NK-92 (cell line): ENCODE results near the gene PITPNM2.
"Not testable (repeated sequence)": the region's sequence is repeated elsewhere in the genome, so short reads cannot be mapped to it uniquely, and the experiment has no call there.

Experiments
- DNase-seq: peaks from one replicate; lab custom pipeline; 2025; ENCODE audit not compliant: unreplicated experiment; lab: John Stamatoyannopoulos, UW

PITPNM2 gene

GRCh38 chr12:123121670-123122069 is 29.2 kb downstream of the PITPNM2 start:
- DNase-seq, result no peak

DNA sequence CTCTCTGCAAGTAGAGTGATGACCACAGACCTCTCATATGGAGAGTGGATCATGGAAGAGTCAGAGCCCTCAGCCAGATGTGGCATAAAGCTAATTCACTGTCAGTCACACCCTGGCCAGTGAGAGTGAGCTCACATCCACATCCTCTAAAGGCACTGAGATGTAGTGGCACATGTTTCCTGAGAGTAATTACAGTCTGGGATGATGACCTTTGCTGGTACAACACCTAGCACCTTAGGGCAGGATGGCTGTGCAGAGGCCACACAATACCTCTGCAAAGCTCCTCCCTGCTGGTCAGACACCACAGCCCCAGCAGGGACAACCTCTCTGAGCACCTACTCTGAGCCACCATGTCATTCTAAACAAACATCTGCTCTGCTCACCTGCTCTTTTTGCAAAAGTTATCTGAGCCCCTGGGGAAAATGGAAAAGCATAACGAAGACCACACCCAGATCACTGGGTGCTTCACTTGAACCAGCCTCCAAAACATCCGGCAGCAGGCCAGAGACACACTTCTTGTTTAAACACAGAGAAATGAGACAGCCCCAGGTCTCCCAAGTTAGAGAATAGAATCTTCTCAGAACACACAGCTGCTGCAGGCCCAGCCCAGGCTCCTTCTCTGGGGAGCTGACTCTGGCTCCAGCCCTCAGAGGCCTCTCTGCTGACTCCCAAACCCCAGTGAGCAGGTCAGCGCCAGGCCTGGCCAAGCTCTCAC is 30.3 kb downstream of the PITPNM2 start:
- no peak for DNase-seq

GRCh38 chr12:123119808-123120207 is 31.1 kb downstream of the PITPNM2 start:
- DNase-seq, result no peak

GRCh38 chr12:123118497-123118896 is 32.4 kb downstream of the PITPNM2 start:
- DNase-seq, result no peak

- DNase-seq, result no peak
Observed at GRCh38 chr12:123115409-123116121, 35.3 kb downstream of the PITPNM2 start.

DNA sequence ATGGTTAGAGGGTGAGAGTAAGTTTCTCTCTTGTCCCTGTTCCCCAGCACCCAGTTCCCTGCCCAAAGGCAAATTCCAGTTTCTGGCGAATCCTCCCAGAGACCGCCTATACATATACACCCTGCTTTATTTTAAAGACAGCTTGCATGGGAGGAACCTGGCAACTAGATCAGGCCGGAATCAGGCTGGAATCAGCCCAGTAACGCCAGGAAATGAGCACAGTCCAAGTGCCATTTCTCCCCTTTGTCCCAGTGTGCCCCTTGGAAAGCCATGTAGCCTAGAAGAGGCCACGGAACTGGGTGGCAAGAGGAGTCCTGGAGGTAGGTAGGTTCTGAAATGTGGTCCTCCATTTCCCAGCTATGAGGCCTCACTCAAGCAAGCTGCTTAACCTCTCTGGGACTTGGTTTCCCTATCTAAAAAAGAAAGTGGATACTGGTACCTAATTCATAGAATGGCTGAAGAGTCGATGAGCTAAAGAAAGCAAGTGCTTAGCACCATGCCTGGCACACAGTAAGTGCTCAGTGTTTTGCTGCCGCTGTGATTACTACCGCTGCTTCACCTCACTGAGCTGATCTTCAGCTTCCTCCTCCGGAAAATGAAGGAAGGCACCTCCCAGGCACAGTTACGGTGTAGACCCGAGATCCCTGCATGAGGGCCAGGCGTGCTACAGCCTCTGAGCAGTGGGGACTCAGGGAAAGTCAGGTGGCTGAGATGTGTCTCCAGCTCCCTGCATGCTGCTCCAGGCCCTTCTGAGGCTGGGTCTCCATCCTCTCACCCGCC is 36.4 kb downstream of the PITPNM2 start:
- DNase-seq, result no peak

DNA sequence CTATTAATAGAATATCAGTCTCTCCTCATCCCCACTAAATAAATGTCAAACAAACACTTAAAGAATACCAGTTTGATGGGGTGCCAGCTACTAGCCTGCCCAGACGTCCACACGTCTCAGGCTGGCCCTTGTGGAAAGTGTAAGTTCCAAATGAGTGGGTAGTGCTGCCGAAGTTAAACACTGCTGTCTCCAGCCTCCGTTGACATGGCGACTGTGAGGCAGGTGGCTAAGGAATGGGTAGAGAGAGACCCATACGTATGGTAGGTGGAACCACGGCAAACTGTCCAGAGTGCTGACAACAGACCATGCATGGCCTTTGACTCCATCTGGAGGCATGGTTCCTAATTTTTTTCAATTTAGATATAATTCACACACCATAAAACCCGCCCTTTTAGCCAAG is 37.9 kb downstream of the PITPNM2 start:
- no peak for DNase-seq

DNA sequence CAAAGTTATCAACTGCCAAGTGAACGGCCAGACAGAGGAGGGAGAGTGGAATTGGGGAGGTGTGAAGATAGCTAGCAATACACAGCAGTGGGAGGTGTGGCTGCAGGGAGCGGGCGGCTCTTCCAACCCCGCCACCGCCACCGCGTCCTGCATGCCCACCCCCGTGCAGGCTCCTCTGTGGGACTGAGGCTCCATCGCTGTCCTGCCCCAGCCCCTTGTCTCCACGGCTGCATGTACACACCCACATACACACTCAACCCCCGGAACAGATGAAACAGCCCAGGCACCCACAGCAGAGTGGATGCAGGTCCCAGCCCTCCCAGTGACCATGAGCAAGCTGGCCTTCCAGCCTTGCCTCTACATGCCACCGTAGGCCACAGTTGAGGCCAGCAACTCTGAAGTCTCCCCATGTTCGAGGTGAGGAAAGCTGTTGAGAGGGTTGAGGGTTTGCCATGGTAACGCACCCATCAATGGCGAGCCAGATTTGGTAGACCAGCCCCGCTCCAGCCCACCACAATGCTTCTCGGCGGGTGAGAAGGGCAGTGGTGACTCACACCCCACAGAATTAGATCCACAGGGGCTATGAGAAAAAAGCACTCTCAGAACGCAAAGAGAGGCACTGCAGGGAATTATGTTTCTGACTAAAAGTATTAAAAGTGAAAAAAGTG is 39.3 kb downstream of the PITPNM2 start:
- no peak for DNase-seq

DNA sequence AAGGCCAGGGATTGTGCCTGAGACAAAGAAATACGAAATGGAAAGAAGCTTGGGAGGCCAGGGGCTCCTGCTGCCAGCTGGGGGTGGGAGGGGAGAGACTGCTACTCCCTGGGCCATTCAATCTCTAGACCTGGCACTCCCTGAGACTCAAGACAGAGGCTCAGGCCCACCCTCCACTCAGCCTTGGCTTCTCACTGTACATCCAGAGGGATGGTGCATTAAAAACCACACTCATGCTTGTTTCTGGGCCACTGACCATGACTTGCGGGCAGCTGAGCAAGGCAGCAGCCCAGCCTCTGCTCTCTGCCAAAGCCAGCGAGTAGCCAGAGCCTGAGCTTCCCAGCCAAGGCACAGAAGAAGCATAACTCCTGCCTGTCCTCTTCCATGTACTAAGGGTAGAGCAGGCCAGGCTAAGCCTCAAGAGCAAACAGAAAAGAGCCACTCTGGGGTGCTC is 41.5 kb downstream of the PITPNM2 start:
- no peak for DNase-seq

DNA sequence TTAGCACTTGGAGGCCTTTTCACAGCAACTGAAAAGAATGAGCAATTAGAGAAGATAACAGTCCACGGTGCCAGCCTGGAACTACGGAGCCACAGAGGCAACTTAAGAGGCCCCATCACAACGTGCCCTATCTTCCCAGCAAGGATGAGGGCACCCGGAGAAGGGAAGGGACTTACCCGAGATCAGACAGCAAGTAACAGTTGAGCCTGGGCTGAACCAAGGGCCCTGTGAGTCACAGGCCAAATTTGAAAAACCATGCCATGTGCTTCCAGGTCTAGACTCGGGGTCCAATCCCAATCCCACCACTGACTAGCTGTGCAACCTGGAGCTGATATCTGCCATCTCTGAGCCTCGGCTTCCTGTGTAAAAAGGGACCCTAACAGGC is 42.2 kb downstream of the PITPNM2 start:
- no peak for DNase-seq

DNA sequence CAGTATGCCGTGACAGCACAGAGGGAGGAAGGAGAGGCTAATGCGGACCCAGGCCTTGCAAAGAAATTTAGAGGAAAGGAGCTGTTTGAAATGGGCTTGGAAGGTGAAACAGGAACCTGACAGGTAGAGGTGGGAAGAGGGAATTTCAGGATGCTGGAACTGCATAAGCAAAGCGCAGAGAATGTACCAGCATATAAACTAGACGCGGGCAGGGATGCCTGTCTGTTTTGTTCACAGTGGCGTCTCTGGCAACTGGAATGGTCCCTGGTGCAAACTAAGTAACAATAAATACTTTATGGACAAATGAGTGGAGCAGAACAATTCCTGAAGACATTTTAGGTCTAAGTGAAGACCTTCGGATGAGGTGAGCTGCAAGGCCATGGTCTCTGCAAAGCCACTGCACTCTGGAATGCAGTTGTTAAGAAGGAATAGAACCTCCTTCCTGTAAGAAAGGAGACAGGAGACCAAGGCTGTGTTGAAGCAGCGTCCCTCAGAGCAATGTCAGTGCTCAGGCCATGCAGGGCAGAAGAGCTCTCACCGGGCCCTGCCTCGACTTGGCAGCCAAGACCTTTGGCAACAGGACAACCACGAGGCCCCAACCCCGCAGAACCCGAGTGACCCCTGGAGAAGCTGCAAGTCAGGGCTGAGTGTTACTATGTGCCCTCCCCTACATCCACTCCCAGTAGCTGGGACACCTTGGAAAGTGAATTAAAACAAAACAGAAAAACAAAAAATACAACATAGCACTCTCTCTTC is 42.8 kb downstream of the PITPNM2 start:
- DNase-seq, result no peak

GRCh38 chr12:123106640-123107359 is 44.1 kb downstream of the PITPNM2 start:
- DNase-seq, result no peak

DNA sequence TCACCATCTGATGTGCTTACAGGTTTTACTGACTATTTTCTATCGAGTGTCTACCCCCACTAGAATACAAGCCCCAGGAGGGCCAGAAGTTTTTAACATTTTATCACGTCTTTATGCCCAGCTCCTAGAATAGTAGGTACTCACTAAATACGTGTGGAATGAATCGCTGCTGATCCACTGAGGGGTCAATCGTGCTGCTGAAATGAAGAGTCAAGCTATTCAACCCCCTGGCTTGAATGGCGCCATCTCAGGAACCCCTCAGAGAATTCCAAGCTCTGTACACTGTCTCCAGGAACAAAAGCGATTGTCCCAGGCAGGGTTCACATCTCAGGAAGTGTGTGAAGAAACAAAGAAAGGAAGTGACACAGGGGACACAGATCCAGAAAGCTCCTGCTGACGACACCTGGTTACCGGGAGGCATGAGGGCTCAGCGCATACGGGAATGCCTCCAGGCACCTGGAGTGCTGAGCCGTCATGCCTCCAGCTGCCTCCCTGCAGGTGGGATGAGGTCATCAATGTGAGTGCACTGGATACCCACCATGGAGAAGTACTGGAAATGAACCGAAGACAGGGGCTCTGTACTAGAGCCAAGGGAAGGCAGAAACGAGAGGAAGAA is 45.6 kb downstream of the PITPNM2 start:
- no peak for DNase-seq

DNA sequence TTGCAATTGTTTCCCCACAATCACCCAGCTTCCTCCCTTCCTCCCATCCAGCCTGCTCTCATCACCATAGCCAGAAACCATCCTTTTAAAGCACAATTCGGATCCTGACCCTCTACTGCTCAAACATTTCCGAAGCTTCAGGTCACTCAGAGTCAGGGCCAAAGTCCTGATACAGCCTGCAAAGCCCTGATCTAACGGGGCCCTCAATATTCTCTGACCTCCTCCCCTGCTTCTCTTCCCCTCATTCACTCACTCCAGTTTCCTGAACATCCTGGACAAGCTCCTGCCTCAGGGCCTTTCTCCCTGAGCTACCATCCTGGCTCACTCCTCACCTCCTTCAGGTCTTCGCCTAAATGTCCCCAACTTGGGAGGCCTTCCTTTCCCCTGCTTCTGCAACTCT is 46.1 kb downstream of the PITPNM2 start:
- no peak for DNase-seq

- not testable (repeated sequence) for DNase-seq
Observed at GRCh38 chr12:123104094-123104493, 46.8 kb downstream of the PITPNM2 start.

GRCh38 chr12:123102781-123103503 is 47.9 kb downstream of the PITPNM2 start:
- DNase-seq, result no peak

GRCh38 chr12:123102366-123102765 is 48.5 kb downstream of the PITPNM2 start:
- no peak for DNase-seq

DNA sequence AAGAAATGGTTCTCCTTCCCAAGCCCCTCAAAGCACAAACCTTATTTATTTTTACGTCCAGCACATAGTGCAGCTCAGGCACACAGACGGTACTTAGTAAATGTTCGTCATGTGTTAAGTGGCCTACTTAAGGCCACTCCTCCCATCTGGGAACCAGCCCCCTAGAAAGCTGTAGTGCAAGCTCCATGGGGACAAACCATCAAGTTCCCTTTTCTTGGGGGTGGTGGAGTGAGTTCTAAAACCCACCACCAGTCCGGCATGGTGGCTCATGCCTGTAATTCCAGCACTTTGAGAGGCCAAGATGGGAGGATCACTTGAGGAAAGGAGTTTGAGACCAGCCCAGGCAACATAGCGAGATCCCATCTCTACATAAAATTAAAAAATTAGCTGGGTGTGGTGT is 49.4 kb downstream of the PITPNM2 start:
- no peak for DNase-seq
